GM08714 (cell line): ENCODE measurements around the gene PKIG.
A peak's percentile ranks its signal among the peaks of the same experiment; 100 is the strongest.
"Not testable (repeated sequence)": the region's sequence is repeated elsewhere in the genome, so short reads cannot be mapped to it uniquely, and the experiment has no call there.

Experiments
- H3K4me3 ChIP-seq: fragments of 200-500 bp; sonication (Bioruptor generic); 2 replicates; pipeline ENCODE4 v1.5.1; 2014; ENCODE audit warnings: mild to moderate bottlenecking, low read length, inconsistent platforms
- ZNF274 ChIP-seq: IDR thresholded peaks from 2 replicates; pipeline ENCODE4 v1.6.1; 2012; ENCODE audit warnings: mild to moderate bottlenecking, low read depth, low read length

The PKIG gene

GRCh38 chr20:44643596-44644229 is 61.3 kb downstream of the PKIG start:
- TF ChIP-seq ZNF274 = no peak
- H3K4me3 ChIP-seq = no peak overlapping the region

GRCh38 chr20:44644230-44644617 is 61.8 kb downstream of the PKIG start:
- TF ChIP-seq ZNF274 = no peak
- H3K4me3 ChIP-seq = no peak overlapping the region

- H3K4me3 ChIP-seq = no peak overlapping the region
- no peak for TF ChIP-seq ZNF274
These were observed 62.3 kb downstream of the PKIG start for GRCh38 chr20:44644667-44645131.

GRCh38 chr20:44646023-44646640 is 63.8 kb downstream of the PKIG start:
- TF ChIP-seq ZNF274 = no peak
- peak overlapping the region; percentile 6; the same call in 1 of the 2 replicates for H3K4me3 ChIP-seq

- H3K4me3 ChIP-seq = peak overlapping the region; percentile 6; the same call in 1 of the 2 replicates
- no peak for TF ChIP-seq ZNF274
These were observed 64.4 kb downstream of the PKIG start for GRCh38 chr20:44646641-44647274.

- no peak for TF ChIP-seq ZNF274
- no peak overlapping the region for H3K4me3 ChIP-seq
These were observed 65.7 kb downstream of the PKIG start for GRCh38 chr20:44648068-44648467.

- TF ChIP-seq ZNF274 = no peak
- H3K4me3 ChIP-seq = no peak overlapping the region
These were observed 66.2 kb downstream of the PKIG start for GRCh38 chr20:44648579-44648978.

GRCh38 chr20:44649126-44649525 is 66.7 kb downstream of the PKIG start:
- H3K4me3 ChIP-seq = no peak overlapping the region
- no peak for TF ChIP-seq ZNF274

- H3K4me3 ChIP-seq = peak overlapping the region; percentile 74; the same call in 1 of the 2 replicates
- no peak for TF ChIP-seq ZNF274
These were observed 67.6 kb downstream of the PKIG start for GRCh38 chr20:44649976-44650375.

- no peak for TF ChIP-seq ZNF274
- H3K4me3 ChIP-seq = peak overlapping the region; percentile 74; the same call in 1 of the 2 replicates
These were observed 68.5 kb downstream of the PKIG start for GRCh38 chr20:44650771-44651433.

- no peak for TF ChIP-seq ZNF274
- peak overlapping the region; percentile 74; the same call in 1 of the 2 replicates for H3K4me3 ChIP-seq
These were observed 69.0 kb downstream of the PKIG start for GRCh38 chr20:44651434-44651683.

- TF ChIP-seq ZNF274 = no peak
- H3K4me3 ChIP-seq = peak within 1 kb of the TSS; percentile 74
These were observed 69.5 kb downstream of the PKIG start, which contains the start of gene ADA for GRCh38 chr20:44651684-44652423. Gene ADA, minus strand, starts transcription at chr20:44651699. Its CDS starts 92 bp downstream, at chr20:44651607.

GRCh38 chr20:44653546-44653945 is 71.2 kb downstream of the PKIG start:
- no peak overlapping the region for H3K4me3 ChIP-seq
- no peak for TF ChIP-seq ZNF274

GRCh38 chr20:44654210-44654609 is 71.8 kb downstream of the PKIG start:
- not testable (repeated sequence) for H3K4me3 ChIP-seq
